ENCODE measurements around the gene LCE1E.

DNA sequence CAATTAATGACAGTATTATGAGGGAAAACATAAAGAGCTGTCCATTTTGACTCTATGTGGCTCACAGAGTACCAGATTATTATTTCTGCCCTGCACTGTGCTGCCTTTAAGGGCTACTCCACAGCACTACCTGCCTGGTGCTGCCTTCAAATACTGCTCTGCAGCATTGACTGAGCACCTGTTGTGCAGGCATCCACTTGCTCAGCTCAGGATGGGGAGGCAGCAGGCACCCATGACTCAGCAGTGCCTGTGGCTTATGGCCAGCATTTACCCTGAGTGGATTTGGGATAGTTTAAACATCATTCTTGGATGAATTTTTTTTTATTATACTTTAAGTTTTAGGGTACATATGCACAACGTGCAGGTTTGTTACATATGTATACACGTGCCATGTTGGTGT lies 29.2 kb upstream of the LCE1E start:
- TF ChIP-seq, protein P1, sequence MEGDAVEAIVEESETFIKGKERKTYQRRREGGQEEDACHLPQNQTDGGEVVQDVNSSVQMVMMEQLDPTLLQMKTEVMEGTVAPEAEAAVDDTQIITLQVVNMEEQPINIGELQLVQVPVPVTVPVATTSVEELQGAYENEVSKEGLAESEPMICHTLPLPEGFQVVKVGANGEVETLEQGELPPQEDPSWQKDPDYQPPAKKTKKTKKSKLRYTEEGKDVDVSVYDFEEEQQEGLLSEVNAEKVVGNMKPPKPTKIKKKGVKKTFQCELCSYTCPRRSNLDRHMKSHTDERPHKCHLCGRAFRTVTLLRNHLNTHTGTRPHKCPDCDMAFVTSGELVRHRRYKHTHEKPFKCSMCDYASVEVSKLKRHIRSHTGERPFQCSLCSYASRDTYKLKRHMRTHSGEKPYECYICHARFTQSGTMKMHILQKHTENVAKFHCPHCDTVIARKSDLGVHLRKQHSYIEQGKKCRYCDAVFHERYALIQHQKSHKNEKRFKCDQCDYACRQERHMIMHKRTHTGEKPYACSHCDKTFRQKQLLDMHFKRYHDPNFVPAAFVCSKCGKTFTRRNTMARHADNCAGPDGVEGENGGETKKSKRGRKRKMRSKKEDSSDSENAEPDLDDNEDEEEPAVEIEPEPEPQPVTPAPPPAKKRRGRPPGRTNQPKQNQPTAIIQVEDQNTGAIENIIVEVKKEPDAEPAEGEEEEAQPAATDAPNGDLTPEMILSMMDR (IDR thresholded peaks at IDR 0.05), result no peak
- TF ChIP-seq POLR2AphosphoS5 (IDR thresholded peaks at IDR 0.05; ENCODE audit: low read depth, low read length) (no peak), TCF7L2 (IDR thresholded peaks at IDR 0.05; ENCODE audit: low read depth, low read length) (no peak)

All from Panc1 (cell line).